SK-N-SH treated with all-trans-retinoic acid at 6 μM for 48 hours (cell line): ENCODE data around the gene POU2F1.

Source experiments
- ARNTL ChIP-seq: fragments of 450-650 bp; formaldehyde crosslinking; IDR thresholded peaks from 2 replicates; pipeline ENCODE4 v1.5.0; 2020; ENCODE audit warnings: low read depth, mild to moderate bottlenecking, moderate library complexity, borderline replicate concordance
- CSDC2 ChIP-seq: fragments of 250-450 bp; sonication (Bioruptor Pico); IDR thresholded peaks from 2 replicates; pipeline ENCODE4 v1.5.0; 2020; ENCODE audit warnings: mild to moderate bottlenecking, moderate library complexity
- GLIS3 ChIP-seq: fragments of 250-450 bp; sonication (Bioruptor Pico); IDR thresholded peaks from 2 replicates; pipeline ENCODE4 v1.5.0; 2020; ENCODE audit warnings: mild to moderate bottlenecking, moderate library complexity
- ISL1 ChIP-seq: fragments of 250-450 bp; sonication (Bioruptor Pico); IDR thresholded peaks from 2 replicates; pipeline ENCODE4 v2.1.2; 2022; ENCODE audit warnings: mild to moderate bottlenecking, moderate library complexity
- OSR1 ChIP-seq: fragments of 250-450 bp; sonication (Bioruptor Pico); IDR thresholded peaks from 2 replicates; pipeline ENCODE4 v1.8.0; 2022; ENCODE audit warnings: moderate library complexity, mild to moderate bottlenecking, inconsistent platforms
- RARB ChIP-seq: fragments of 250-450 bp; sonication (Bioruptor Pico); IDR thresholded peaks from 2 replicates; pipeline ENCODE4 v1.8.0; 2021; ENCODE audit warnings: mild to moderate bottlenecking, moderate library complexity
- TCF4 ChIP-seq: fragments of 250-450 bp; sonication (Bioruptor Pico); IDR thresholded peaks from 2 replicates; pipeline ENCODE4 v1.8.0; 2021; ENCODE audit warnings: mild to moderate bottlenecking, moderate library complexity, borderline replicate concordance
- ZC3H10 ChIP-seq: fragments of 250-450 bp; sonication (Bioruptor Pico); IDR thresholded peaks from 2 replicates; pipeline ENCODE4 v1.5.1; 2021; ENCODE audit warnings: mild to moderate bottlenecking, moderate library complexity
- ZFP3 ChIP-seq: fragments of 250-450 bp; sonication (Bioruptor Pico); IDR thresholded peaks from 2 replicates; pipeline ENCODE4 v1.5.0; 2020; ENCODE audit warnings: mild to moderate bottlenecking, moderate library complexity
- ZFP30 ChIP-seq: fragments of 450-650 bp; formaldehyde crosslinking; IDR thresholded peaks from 2 replicates; pipeline ENCODE4 v1.5.0; 2022; ENCODE audit warnings: mild to moderate bottlenecking, moderate library complexity
- ZNF565 ChIP-seq: fragments of 450-650 bp; formaldehyde crosslinking; conservative IDR thresholded peaks from 2 replicates; pipeline ENCODE4 v1.5.0; 2020; ENCODE audit warnings: low read depth, mild to moderate bottlenecking, moderate library complexity
- ZNF8 ChIP-seq: fragments of 450-650 bp; formaldehyde crosslinking; IDR thresholded peaks from 2 replicates; pipeline ENCODE4 v1.5.0; 2020; ENCODE audit warnings: mild to moderate bottlenecking, moderate library complexity
- TF ChIP-seq, protein P1 (sequence below): fragments of 250-450 bp; sonication (Bioruptor Pico); IDR thresholded peaks from 2 replicates; pipeline ENCODE4 v1.8.0; 2020; ENCODE audit warnings: mild to moderate bottlenecking, moderate library complexity, borderline replicate concordance
- TF ChIP-seq, protein P2 (sequence below): fragments of 250-450 bp; sonication (Bioruptor Pico); IDR thresholded peaks from 2 replicates; pipeline ENCODE4 v1.5.1; 2021; ENCODE audit warnings: mild to moderate bottlenecking, moderate library complexity

DNA sequence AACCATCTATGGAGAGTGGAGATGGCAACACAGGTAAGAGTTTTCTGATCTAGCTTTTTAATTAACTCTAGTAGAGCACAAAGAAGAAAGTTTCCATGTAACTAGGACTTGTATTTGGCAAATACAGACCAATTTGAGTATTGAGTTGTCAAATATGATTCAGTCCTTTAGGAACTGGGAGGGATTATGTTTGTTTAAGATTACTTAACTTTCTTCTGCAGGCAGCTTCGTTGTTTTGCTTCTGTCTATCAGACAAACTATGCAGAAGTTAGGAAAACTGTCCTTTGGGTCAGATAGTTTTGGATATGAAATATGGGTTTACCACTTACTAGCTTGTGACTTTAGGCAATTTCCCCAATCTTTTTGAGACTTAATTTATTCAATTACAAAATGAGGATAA lies 111.8 kb downstream of the POU2F1 start:
- TF ChIP-seq ZNF8 (CRISPR knock-in tag) (no peak), ZFP30 (CRISPR knock-in tag) (no peak), ISL1 (CRISPR knock-in tag) (no peak), ZFP3 (CRISPR knock-in tag) (no peak), ARNTL (CRISPR knock-in tag) (no peak), GLIS3 (CRISPR knock-in tag) (no peak), TCF4 (CRISPR knock-in tag) (no peak), OSR1 (no peak), ZNF565 (no peak), RARB (CRISPR knock-in tag) (no peak), ZC3H10 (CRISPR knock-in tag) (no peak), CSDC2 (CRISPR knock-in tag) (no peak)
- TF ChIP-seq, protein P1, sequence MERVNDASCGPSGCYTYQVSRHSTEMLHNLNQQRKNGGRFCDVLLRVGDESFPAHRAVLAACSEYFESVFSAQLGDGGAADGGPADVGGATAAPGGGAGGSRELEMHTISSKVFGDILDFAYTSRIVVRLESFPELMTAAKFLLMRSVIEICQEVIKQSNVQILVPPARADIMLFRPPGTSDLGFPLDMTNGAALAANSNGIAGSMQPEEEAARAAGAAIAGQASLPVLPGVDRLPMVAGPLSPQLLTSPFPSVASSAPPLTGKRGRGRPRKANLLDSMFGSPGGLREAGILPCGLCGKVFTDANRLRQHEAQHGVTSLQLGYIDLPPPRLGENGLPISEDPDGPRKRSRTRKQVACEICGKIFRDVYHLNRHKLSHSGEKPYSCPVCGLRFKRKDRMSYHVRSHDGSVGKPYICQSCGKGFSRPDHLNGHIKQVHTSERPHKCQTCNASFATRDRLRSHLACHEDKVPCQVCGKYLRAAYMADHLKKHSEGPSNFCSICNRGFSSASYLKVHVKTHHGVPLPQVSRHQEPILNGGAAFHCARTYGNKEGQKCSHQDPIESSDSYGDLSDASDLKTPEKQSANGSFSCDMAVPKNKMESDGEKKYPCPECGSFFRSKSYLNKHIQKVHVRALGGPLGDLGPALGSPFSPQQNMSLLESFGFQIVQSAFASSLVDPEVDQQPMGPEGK (CRISPR knock-in tag) = no peak
- TF ChIP-seq, protein P2, sequence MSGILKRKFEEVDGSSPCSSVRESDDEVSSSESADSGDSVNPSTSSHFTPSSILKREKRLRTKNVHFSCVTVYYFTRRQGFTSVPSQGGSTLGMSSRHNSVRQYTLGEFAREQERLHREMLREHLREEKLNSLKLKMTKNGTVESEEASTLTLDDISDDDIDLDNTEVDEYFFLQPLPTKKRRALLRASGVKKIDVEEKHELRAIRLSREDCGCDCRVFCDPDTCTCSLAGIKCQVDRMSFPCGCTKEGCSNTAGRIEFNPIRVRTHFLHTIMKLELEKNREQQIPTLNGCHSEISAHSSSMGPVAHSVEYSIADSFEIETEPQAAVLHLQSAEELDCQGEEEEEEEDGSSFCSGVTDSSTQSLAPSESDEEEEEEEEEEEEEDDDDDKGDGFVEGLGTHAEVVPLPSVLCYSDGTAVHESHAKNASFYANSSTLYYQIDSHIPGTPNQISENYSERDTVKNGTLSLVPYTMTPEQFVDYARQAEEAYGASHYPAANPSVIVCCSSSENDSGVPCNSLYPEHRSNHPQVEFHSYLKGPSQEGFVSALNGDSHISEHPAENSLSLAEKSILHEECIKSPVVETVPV (CRISPR knock-in tag) = no peak
